HG02870 (cell line): ENCODE data around the gene EVL.

Source experiments
- ATAC-seq: cut with Tn5 transposase; IDR thresholded peaks from one replicate; pipeline ENCODE4 v1.9.1; 2021; ENCODE audit warnings: mild to moderate bottlenecking, moderate library complexity; ENCODE audit not compliant: unreplicated experiment

EVL gene

DNA sequence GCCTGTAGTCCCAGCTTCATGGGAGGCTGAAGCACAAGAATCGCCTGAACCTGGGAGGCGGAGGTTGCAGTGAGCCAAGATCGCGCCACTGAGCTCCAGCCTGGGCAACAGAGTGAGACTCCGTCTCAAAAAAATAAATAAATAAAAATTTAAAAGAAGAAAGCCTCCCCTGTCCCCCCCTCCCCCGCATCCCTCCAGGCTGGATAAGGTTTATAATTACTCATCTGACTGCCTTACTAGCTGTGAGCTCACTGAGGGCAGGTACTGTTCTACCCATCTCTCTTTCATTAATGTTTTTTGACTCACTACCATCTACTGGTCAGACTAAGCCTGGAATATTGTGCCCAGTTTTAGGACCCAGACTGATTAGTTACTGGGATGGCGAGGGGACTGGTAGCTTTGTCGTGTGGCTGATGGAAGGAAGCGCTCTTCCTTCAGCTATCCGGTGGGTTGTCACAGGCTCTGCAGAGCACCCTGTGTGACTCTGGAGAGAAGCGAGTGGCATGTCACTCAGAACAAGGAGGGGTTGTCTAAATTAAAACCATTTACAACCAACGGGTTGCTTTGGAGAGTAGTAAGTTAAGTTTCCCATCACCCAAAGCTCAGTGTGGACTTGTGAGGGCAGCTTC, 16.9 kb downstream of the EVL start:
- ATAC-seq = no peak

DNA sequence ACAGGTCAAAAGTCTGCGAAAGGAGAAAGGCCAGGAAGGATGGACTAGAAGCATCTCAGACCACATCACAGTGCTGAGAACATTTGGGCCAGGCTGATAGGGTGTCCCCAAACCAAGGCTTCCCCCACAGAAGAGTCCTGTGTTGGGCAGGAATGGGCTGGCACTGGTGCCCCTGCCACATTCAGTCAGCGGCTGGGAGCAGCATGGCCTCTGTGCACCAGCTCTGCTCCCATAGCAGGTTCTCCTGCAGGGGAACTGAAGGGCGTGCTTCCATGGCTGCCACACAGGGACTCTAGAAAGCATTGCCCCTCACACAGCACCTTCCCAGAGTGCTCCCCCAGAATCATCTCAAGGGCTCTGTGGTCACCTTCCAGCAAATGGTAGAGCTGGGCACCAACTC, 17.5 kb downstream of the EVL start:
- ATAC-seq = no peak

GRCh38 chr14:100083706-100084105, 18.5 kb downstream of the EVL start:
- no peak for ATAC-seq

DNA sequence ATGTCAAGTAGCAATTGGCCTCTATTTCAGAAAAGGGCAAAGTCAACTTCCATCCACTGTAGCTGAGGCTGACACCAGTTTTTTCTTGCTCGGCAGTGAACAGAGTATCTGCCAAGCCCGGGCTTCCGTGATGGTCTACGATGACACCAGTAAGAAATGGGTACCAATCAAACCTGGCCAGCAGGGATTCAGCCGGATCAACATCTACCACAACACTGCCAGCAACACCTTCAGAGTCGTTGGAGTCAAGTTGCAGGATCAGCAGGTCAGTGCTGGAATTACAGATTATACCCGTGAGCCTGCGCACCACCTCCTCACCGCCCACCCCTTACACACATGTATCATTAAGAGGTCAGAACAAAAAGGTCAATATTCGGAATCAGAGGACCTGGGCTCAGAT, 19.4 kb downstream of the EVL start:
- ATAC-seq = no peak

GRCh38 chr14:100085462-100085861, 20.2 kb downstream of the EVL start:
- no peak for ATAC-seq

DNA sequence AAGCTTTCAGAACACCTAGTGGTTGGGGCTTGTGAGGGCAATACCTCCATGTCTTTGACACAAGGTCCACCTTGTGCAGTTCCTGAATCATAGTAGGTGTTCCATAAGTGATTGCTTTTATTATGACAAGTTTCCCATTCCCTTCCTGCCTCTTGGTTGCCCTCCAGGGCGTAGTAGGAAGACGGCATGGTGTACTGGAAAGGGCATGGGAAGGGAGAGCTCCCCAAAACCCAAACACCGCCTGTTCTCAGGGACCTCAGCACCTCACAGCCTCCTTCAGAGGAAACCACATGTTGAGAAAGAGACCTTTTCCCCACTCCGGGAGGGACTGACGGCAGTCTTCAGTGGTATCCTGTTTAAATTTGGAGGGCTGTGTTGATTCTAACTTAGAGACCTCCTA, 21.1 kb downstream of the EVL start:
- ATAC-seq = no peak

GRCh38 chr14:100088226-100088625, 23.0 kb downstream of the EVL start:
- ATAC-seq = no peak

DNA sequence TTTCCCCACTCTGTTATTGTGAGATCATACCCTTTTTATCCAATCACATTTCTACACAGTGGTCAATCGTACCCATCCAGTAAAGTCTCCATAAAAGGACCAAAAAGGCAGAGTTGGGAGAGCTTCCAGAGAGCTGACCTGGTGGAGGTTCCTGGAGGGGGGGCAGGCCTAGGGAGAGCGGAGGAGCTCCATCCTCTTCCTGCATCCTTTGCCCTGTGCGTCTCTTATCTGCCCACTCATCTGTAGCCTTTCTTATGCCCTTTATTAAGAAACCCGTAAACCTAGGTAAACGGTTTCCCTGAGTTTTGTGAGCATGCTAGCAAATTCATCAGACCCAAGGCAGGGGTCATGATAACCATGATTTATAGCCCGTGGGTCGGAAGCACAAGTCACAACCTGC, 26.2 kb downstream of the EVL start:
- ATAC-seq = no peak

- no peak for ATAC-seq
Measured at GRCh38 chr14:100092832-100093231, 27.6 kb downstream of the EVL start.

DNA sequence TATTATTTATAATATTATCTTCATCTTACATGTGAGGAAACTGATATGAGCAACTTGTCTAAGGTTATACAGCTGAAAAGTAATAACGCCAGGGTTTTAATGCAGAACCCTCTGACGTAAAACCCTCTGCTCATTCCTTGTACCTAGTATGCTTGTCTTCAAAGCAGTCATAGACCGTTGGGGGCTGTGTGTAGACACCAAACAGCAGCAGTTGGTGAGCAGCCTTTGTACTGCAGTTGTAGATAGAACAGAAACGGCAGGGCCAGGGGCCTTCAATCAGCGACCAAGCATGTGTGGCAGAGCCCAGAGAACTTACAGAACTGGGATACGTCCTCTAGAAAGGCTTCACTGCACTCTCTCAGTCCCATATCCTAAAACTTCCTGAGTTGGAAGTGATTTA, 28.1 kb downstream of the EVL start:
- no peak for ATAC-seq

GRCh38 chr14:100096656-100097055, 31.4 kb downstream of the EVL start:
- no peak for ATAC-seq

- ATAC-seq = no peak
Measured at GRCh38 chr14:100098171-100098570, 32.9 kb downstream of the EVL start.

DNA sequence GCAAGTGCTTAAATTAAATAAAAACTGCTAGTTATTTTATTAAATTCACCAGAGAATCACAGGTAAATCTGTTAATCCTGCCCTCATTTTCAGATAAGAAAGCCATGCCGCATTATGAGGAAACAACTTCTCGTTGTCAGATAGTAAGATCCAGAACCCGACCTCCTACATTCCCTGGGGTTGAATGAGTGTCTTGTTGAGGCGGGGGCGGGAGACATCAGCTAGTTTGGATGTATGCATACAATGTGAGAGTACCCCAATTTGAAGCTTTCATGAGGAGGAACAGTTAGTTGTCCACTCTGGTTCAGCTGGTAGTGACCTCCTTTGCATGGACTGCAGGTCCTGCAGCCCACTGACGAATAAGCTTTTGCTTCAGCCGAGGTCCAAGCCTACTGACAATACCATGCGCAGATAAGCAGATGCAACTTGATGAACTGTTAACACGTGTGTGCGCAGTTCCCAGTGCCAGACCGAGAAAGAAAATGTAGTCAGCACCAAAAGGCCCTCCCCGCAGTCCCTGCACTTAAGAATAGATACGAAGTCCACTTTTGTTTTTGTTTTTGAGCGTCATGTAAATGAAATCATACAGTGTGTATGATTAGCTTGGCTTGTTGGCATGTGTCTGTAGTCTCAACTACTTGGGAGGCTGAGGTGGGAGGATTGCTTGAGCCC, 34.9 kb downstream of the EVL start:
- ATAC-seq = no peak

DNA sequence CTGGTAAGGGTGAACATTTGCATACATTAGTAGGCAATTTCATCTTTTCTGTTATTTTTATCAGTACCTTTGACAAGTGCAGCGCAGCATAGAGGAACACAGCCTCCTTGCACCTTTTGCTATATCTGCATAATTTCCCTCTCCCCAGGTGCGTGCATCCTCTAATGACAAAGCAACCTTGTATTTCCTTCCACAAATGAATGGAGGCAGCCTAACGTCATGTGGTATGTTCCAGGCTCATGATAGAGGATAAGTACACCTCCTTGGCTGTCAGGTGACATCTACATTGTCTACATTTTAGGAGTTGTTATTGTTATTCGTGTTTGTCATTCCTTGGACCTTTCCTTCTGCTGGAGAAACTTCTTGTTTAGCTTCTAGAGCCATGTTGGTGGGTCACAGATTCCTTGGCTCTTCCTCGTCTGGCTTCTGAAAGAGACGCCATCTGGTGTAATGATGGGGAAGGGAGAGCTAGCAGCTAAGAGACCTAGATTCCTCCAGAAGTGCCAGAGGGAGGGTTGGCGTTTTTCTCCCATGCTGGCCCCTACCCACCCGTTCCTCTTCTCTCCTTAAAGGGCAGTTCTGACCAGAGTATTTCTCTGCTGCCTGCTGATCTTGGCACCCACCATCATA, 37.0 kb downstream of the EVL start:
- no peak for ATAC-seq

GRCh38 chr14:100103250-100104005, 38.2 kb downstream of the EVL start:
- ATAC-seq = no peak

- ATAC-seq = no peak
Measured at GRCh38 chr14:100104006-100104352, 38.8 kb downstream of the EVL start.

GRCh38 chr14:100104523-100105300, 39.5 kb downstream of the EVL start:
- ATAC-seq = no peak

- no peak for ATAC-seq
Measured at GRCh38 chr14:100105357-100106169, 40.3 kb downstream of the EVL start.

- ATAC-seq = no peak
Measured at GRCh38 chr14:100106250-100107112, 41.3 kb downstream of the EVL start.
